GM18909 (cell line): ENCODE measurements around the gene TNFAIP1.
A peak's percentile ranks its signal among the peaks of the same experiment; 100 is the strongest.

Experiments used
- ATAC-seq: cut with Tn5 transposase; IDR thresholded peaks from one replicate; pipeline ENCODE4 v1.9.1; 2021; ENCODE audit warnings: mild to moderate bottlenecking; ENCODE audit not compliant: unreplicated experiment, poor library complexity

TNFAIP1 gene

DNA sequence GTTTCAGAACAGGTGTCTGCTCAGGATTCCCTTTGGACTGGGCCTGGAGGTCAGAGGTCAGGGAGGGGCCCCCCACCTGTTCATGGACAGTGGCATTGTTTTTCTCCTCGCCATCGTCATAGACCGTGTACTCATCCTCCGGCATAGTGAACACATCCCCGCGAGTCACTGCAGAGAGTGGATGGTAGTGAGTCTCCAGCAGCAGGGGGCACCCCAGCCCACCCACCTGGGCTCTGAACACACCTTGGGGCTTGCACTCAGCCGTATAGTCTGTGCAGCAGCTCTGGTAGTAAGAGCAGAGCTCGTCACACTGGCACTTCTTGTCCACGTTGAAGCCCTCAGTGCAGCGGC, 34.1 kb downstream of the TNFAIP1 start:
- ATAC-seq, result no peak

- ATAC-seq, result no peak
These were observed 34.6 kb downstream of the TNFAIP1 start, which contains the start of gene VTN for GRCh38 chr17:28370035-28370743. Gene VTN, minus strand, starts transcription at chr17:28370307. Its CDS starts 104 bp downstream, at chr17:28370203.

DNA sequence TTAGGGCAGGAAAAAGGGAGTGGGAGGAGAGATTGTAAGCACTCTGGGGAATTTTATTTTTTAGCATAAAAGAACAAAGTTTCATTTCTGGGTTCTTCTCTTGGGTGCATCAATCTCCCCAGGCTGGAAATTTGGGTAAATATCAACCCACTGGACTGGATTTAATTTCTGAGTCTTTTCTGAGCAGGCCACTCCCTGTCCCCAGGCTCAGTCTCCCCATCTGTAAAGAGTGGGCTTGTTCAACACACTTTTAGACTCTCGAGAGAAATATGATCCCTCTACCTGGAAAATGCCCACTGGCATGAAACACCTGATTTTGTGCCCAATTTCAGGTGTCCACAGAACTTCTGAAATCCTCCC, 35.2 kb downstream of the TNFAIP1 start:
- no peak for ATAC-seq

GRCh38 chr17:28371245-28372202, 36.0 kb downstream of the TNFAIP1 start, which contains the start of gene SARM1:
Gene SARM1, plus strand, starts transcription at chr17:28371694. Its CDS starts 339 bp downstream, at chr17:28372033.
- ATAC-seq, result peak; percentile 81

DNA sequence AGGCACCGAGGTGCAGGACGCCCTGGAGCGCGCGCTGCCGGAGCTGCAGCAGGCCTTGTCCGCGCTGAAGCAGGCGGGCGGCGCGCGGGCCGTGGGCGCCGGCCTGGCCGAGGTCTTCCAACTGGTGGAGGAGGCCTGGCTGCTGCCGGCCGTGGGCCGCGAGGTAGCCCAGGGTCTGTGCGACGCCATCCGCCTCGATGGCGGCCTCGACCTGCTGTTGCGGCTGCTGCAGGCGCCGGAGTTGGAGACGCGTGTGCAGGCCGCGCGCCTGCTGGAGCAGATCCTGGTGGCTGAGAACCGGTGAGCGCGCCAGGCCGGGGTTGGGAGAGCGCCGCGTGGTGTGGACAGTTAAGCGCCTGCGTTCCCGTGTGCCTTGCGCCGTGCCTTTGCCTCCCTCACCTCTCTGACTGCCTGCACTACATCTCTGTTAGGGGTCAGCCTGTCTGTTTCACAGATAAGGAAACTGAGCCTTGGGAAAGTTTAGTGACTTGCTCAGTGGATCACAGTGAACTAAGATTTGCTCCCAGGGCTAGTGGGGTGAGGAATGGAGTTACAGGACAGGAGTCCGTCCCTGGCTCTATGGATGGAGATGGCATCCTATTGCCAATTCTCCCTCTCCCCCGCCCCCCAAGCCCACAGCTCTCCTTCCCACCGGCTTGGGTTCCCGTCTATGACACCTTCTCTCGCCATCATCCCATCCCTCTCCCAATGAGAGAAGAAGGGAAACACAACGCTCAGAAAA, 36.8 kb downstream of the TNFAIP1 start:
- ATAC-seq, result peak; percentile 15

GRCh38 chr17:28372945-28373274, 37.3 kb downstream of the TNFAIP1 start:
- ATAC-seq, result no peak

DNA sequence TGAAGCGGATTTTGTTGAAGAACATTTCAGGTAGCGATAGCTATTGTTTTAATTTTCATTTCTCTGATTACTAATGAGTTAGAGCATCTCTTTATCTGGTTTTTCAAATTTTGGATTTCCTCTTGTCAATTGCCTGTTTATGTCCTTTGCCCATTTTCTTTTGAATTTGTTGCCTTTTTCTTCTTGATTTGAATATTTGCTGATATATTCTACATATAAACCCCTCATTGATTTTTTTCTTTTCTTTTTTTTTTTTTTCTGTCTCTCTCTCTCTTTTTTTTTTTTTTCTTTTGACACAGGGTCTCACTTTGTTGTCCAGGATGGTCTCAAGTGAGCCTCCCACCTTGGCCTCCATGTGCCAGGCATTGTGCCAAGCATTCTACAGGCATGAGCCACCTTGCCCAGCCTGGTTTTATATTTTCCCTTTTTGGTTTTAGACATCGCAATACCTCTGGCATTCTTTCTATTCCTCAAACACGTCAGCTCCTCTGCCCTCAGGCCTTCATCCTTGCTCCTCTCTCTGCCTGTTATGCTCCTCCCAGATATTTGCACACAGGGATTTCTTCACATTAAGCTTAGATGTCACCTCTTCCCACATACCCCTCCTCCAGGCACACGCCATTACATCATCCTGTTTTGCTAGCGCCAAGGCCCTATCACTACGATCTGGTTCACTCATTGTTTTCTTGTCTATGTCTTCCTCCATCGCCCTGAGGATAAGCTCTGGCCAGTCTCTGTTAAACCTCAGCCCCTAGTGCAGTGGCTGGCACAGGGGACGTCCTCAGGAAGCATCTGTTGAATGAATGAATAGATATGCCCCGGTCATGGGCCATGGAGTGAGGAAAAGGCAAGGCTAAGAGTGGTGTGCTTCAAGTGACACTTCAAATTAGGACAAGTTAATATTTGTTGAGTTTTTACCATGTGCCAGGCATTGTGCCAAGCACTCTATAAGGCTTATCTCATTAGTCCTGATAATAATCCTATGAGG, 44.5 kb downstream of the TNFAIP1 start:
- no peak for ATAC-seq

GRCh38 chr17:28381141-28381825, 45.7 kb downstream of the TNFAIP1 start:
- ATAC-seq, result no peak

- peak; percentile 74 for ATAC-seq
These were observed 48.9 kb downstream of the TNFAIP1 start for GRCh38 chr17:28384281-28385036.

GRCh38 chr17:28385037-28385400, 49.5 kb downstream of the TNFAIP1 start:
- ATAC-seq, result peak; percentile 34

DNA sequence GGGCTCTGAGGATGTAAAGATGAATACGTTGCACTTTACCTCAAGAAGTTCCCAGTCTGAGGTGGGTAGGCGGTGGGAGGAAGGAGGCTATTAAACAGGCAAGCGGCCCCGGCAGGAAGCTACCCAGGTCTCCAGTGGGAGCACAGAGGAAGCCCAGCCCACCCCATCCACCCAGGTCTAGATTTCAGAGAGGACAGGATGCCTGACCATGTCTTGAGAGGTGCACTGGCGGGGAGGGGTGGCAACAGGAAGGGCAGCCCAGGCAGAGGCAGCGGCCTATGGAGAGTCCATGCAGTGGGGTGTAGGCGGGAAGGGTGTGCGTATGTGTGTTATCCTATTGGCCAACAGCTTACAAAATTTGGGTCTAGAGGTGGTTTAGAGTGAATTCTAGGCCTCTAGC, 49.8 kb downstream of the TNFAIP1 start:
- ATAC-seq, result no peak

DNA sequence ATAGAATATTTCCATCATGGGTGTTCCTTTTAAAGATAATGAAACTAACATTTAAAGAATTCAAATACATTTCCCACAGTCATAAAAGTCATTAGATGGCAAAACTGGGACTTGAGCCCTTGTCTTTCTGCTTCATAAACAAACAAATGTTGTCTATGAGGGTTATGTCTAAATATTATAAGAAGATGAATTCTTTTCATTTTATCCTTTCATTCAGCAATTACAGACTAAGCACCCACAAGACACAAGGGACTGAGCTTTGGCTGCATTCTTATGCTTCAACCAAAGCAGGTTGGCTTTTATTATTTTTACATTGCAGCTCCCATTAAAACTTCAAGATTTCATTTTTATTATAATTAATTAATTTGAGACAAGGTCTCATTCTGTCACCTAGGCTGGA, 50.8 kb downstream of the TNFAIP1 start:
- ATAC-seq, result no peak

GRCh38 chr17:28388106-28388505, 52.5 kb downstream of the TNFAIP1 start:
- no peak for ATAC-seq

- ATAC-seq, result no peak
These were observed 54.6 kb downstream of the TNFAIP1 start for GRCh38 chr17:28390141-28390540.

- ATAC-seq, result no peak
These were observed 55.0 kb downstream of the TNFAIP1 start for GRCh38 chr17:28390563-28390962.

- no peak for ATAC-seq
These were observed 55.4 kb downstream of the TNFAIP1 start for GRCh38 chr17:28390984-28391383.

GRCh38 chr17:28391401-28391800, 55.8 kb downstream of the TNFAIP1 start:
- no peak for ATAC-seq

DNA sequence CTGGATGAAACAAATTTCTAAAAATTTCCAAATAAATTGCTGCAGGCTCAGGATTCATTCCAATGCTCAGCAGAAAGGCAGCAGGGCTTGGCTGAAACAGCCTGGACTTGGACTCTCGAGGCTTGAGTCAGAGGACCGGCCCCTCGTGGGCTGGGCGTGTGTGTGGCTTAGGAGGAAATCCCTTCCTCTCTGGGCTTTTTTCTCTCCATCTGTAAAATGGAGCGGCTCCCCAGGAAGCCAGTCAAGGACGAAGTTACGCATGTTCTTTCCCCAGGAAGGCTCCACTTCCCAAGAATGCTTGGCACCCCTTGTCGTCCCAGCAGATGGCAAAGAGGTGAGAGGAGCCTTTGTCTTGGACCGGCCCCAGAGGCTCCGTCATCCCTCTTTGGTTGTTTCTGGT, 56.9 kb downstream of the TNFAIP1 start:
- no peak for ATAC-seq
